ENCODE results near the gene NF1.

GRCh38 chr17:31079731-31080130, 15.0 kb upstream of the NF1 start:
- TF ChIP-seq CTCF (IDR thresholded peaks at IDR 0.05) (no peak), POLR2AphosphoS5 (IDR thresholded peaks at IDR 0.05) (no peak), POLR2A (IDR thresholded peaks at IDR 0.05) (no peak)

Data from prostate gland (tissue), 2 donors.